ENCODE results near the gene CGB2. TPM values are rescaled to one million over a fixed set of nuclear protein-coding genes. Genes with fewer than 3 reads are reported as not detected.
"Not testable (repeated sequence)": the region's sequence is repeated elsewhere in the genome, so short reads cannot be mapped to it uniquely, and the experiment has no call there.

Gene CGB2
- total RNA-seq, 2 experiments from 2014 or later: not detected

GRCh38 chr19:49028686-49029085, 3.0 kb upstream of the CGB2 start:
- CTCF ChIA-PET; H3K4me1 Mint-ChIP-seq; H3K27me3 Mint-ChIP-seq; DNase-seq; H3K9me3 Mint-ChIP-seq (ENCODE audit: low read depth); H3K27ac Mint-ChIP-seq; H3K36me3 Mint-ChIP-seq; ATAC-seq; H3K4me3 Mint-ChIP-seq: not testable (repeated sequence)

- H3K27me3 Mint-ChIP-seq; H3K9me3 Mint-ChIP-seq (ENCODE audit: low read depth); H3K4me1 Mint-ChIP-seq; H3K27ac Mint-ChIP-seq; ATAC-seq; CTCF ChIA-PET; DNase-seq; H3K36me3 Mint-ChIP-seq; H3K4me3 Mint-ChIP-seq: not testable (repeated sequence)
These were observed 1.9 kb upstream of the CGB2 start for GRCh38 chr19:49029749-49030148.

- H3K27ac Mint-ChIP-seq; DNase-seq; H3K36me3 Mint-ChIP-seq; H3K4me3 Mint-ChIP-seq; CTCF ChIA-PET; H3K4me1 Mint-ChIP-seq; H3K9me3 Mint-ChIP-seq (ENCODE audit: low read depth); H3K27me3 Mint-ChIP-seq; ATAC-seq: not testable (repeated sequence)
These were observed 1.4 kb upstream of the CGB2 start for GRCh38 chr19:49030323-49030722.

- DNase-seq (peak; percentile 67), ATAC-seq (peak; percentile 60)
- CTCF ChIA-PET; H3K4me1 Mint-ChIP-seq; H3K36me3 Mint-ChIP-seq; H3K4me3 Mint-ChIP-seq; H3K9me3 Mint-ChIP-seq (ENCODE audit: low read depth); H3K27ac Mint-ChIP-seq; H3K27me3 Mint-ChIP-seq: not testable (repeated sequence)
These were observed 5.1 kb downstream of the CGB2 start, which contains the start of gene CGB1 for GRCh38 chr19:49036815-49037214. CGB1 (minus strand) TSS chr19:49036895; CDS start chr19:49036711, 184 bp downstream.

GRCh38 chr19:49038111-49038510, 6.4 kb downstream of the CGB2 start:
- not testable (repeated sequence) for H3K9me3 Mint-ChIP-seq (ENCODE audit: low read depth)

GRCh38 chr19:49038557-49039276, 7.0 kb downstream of the CGB2 start:
- H3K4me3 Mint-ChIP-seq; H3K27ac Mint-ChIP-seq; H3K27me3 Mint-ChIP-seq; H3K4me1 Mint-ChIP-seq; H3K9me3 Mint-ChIP-seq (ENCODE audit: low read depth); H3K36me3 Mint-ChIP-seq; CTCF ChIA-PET; DNase-seq; ATAC-seq: not testable (repeated sequence)

More at GRCh38 chr19:49038111-49038510, 6.4 kb downstream of the CGB2 start:
- DNase-seq, H3K4me1 Mint-ChIP-seq, H3K27ac Mint-ChIP-seq, H3K27me3 Mint-ChIP-seq, H3K4me3 Mint-ChIP-seq, ATAC-seq, H3K36me3 Mint-ChIP-seq, CTCF ChIA-PET: not testable (repeated sequence)

GRCh38 chr19:49039736-49040135, 8.0 kb downstream of the CGB2 start:
- H3K36me3 Mint-ChIP-seq; H3K4me1 Mint-ChIP-seq; CTCF ChIA-PET; ATAC-seq; H3K9me3 Mint-ChIP-seq (ENCODE audit: low read depth); H3K4me3 Mint-ChIP-seq; H3K27me3 Mint-ChIP-seq; DNase-seq; H3K27ac Mint-ChIP-seq: not testable (repeated sequence)

- DNase-seq (no peak), ATAC-seq (no peak)
- Mint-ChIP-seq H3K9me3 (ENCODE audit: low read depth) (no peaks in the 10 kb centered on the region), H3K27ac (no peak overlapping the region), H3K36me3 (no peaks in the 10 kb centered on the region), H3K27me3 (no peaks in the 10 kb centered on the region), H3K4me1 (no peaks in the 10 kb centered on the region), H3K4me3 (no peak overlapping the region)
- CTCF ChIA-PET: no interaction called here
These were observed 10.5 kb downstream of the CGB2 start for GRCh38 chr19:49042177-49042576.

GRCh38 chr19:49042666-49043065, 11.0 kb downstream of the CGB2 start:
- H3K36me3 Mint-ChIP-seq; H3K27ac Mint-ChIP-seq; H3K4me1 Mint-ChIP-seq; DNase-seq; ATAC-seq; H3K27me3 Mint-ChIP-seq; H3K9me3 Mint-ChIP-seq (ENCODE audit: low read depth); CTCF ChIA-PET; H3K4me3 Mint-ChIP-seq: not testable (repeated sequence)

GRCh38 chr19:49043548-49043947, 11.9 kb downstream of the CGB2 start, which contains the start of gene CGB5:
CGB5 (plus strand) TSS chr19:49043848; CDS start chr19:49044210, 362 bp downstream.
- CTCF ChIA-PET; H3K27me3 Mint-ChIP-seq; ATAC-seq; H3K27ac Mint-ChIP-seq; H3K36me3 Mint-ChIP-seq; H3K4me3 Mint-ChIP-seq; DNase-seq; H3K4me1 Mint-ChIP-seq; H3K9me3 Mint-ChIP-seq (ENCODE audit: low read depth): not testable (repeated sequence)

- ATAC-seq; H3K27ac Mint-ChIP-seq; H3K27me3 Mint-ChIP-seq; H3K9me3 Mint-ChIP-seq (ENCODE audit: low read depth); H3K4me1 Mint-ChIP-seq; CTCF ChIA-PET; H3K36me3 Mint-ChIP-seq; DNase-seq; H3K4me3 Mint-ChIP-seq: not testable (repeated sequence)
These were observed 17.3 kb downstream of the CGB2 start, which contains the start of gene CGB8 for GRCh38 chr19:49049011-49049410. CGB8 (minus strand) TSS chr19:49049111; CDS start chr19:49048739, 372 bp downstream.

GRCh38 chr19:49049834-49050233, 18.1 kb downstream of the CGB2 start:
- DNase-seq; H3K27ac Mint-ChIP-seq; H3K4me3 Mint-ChIP-seq; H3K9me3 Mint-ChIP-seq (ENCODE audit: low read depth); H3K4me1 Mint-ChIP-seq; H3K27me3 Mint-ChIP-seq; H3K36me3 Mint-ChIP-seq; ATAC-seq; CTCF ChIA-PET: not testable (repeated sequence)

GRCh38 chr19:49050376-49051033, 18.8 kb downstream of the CGB2 start:
- CTCF ChIA-PET: not testable (repeated sequence)

More at GRCh38 chr19:49050376-49051033, 18.8 kb downstream of the CGB2 start:
- H3K9me3 Mint-ChIP-seq (ENCODE audit: low read depth); H3K27me3 Mint-ChIP-seq; H3K4me3 Mint-ChIP-seq; H3K36me3 Mint-ChIP-seq; H3K4me1 Mint-ChIP-seq; ATAC-seq; DNase-seq; H3K27ac Mint-ChIP-seq: not testable (repeated sequence)
